Heart left ventricle (tissue), 13 donors: Measurements from ENCODE around the gene POLR3B.

Experiments used
- POLR2A ChIP-seq, 2 donors: fragments of 450-650 bp; IDR thresholded peaks; one replicate each; pipeline ENCODE4 v1.6.1; 2017; ENCODE audit warnings: antibody characterized with exemption in 2 of 2, mild to moderate bottlenecking in 2 of 2, moderate library complexity in 2 of 2
- TF ChIP-seq, protein P1 (sequence below), 12 donors: fragments of 200-600 bp; sonication (generic) in 4 of 12; IDR thresholded peaks; one replicate each; pipeline versions ENCODE4 v1.5.0 to v1.8.0; 2018 to 2022; ENCODE audit warnings: antibody characterized with exemption in 12 of 12, mild to moderate bottlenecking in 5 of 12
- donor health status: ischemic (EF 13 %, LVEDD 7.1; RV severe dilation, severe dysfunction).
- donor health status: DM: no; HTN: yes; CAD: no.
- donor health status: DM: no; HTN: no; CAD: no.
- donor health status: ischemic (EF 25% LVEDD 6.9; RV normal size, moderate dysfunction).
- donor health status: ischemic (EF 25% LVEDD 5.7; RV mildly dilated, moderate dysfunction).
- donor health status: ischemic (EF 35%, LVEDD 5.7; RV mildly dilated, moderate dysfunction).
- donor health status: nonischemic (EF 11% LVEDD 7.7; RV severe dilation, severe dysfunction).
- donor health status: DM: yes; HTN: yes; CAD: no.
- donor health status: PGD.
- donor health status: ischemic (EF 29% LVEDD 5.4; RV normal size, mild dysfunction).
- donor health status: nonischemic (EF 23%, LVEDD 6.1; RV moderate dilation, normal function).

DNA sequence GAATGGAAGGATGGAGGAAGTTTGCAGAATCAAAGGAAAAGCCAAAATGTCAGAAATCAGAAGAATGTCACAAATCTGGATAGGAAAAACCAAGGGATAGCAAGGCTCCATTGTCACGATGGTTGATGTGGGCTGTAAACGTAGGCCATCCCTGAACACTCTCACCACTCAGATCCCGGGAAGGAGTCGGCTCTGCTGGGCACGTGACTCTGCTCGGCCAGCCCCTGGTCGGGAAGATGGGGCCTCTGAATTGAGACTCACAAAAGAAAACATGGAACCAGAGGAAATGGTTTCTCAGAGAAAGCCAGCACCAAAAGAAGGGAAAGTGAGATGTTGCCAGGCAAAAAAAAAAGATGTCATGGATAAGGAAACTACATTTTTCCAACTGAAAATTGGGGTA lies 28.8 kb upstream of the POLR3B start:
- TF ChIP-seq POLR2A (IDR thresholded peaks at IDR 0.05) = no peak
- TF ChIP-seq, protein P1, sequence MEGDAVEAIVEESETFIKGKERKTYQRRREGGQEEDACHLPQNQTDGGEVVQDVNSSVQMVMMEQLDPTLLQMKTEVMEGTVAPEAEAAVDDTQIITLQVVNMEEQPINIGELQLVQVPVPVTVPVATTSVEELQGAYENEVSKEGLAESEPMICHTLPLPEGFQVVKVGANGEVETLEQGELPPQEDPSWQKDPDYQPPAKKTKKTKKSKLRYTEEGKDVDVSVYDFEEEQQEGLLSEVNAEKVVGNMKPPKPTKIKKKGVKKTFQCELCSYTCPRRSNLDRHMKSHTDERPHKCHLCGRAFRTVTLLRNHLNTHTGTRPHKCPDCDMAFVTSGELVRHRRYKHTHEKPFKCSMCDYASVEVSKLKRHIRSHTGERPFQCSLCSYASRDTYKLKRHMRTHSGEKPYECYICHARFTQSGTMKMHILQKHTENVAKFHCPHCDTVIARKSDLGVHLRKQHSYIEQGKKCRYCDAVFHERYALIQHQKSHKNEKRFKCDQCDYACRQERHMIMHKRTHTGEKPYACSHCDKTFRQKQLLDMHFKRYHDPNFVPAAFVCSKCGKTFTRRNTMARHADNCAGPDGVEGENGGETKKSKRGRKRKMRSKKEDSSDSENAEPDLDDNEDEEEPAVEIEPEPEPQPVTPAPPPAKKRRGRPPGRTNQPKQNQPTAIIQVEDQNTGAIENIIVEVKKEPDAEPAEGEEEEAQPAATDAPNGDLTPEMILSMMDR (IDR thresholded peaks at IDR 0.05) = no peak
